OCI-LY3 (cell line): ENCODE data around the gene WDR86.

Experiments used
- H2AFZ ChIP-seq: fragments of 200-600, 300-600 bp; shearing (Covaris generic); 2 replicates; pipeline ENCODE4 v1.6.0; 2014; ENCODE audit warnings: antibody characterized with exemption, low read depth, low read length
- H3K27ac ChIP-seq: fragments of 200-600, 300-600 bp; sonication (generic); 2 replicates; pipeline ENCODE4 v1.5.1; 2014; ENCODE audit warnings: mild to moderate bottlenecking, low read length, moderate library complexity, mixed read lengths
- H3K27me3 ChIP-seq: fragments of 200-600, 300-600 bp; sonication (generic); 2 replicates; pipeline ENCODE4 v1.6.1; 2014; ENCODE audit warnings: low read depth, low read length, mixed read lengths
- H3K36me3 ChIP-seq: fragments of 200-600, 300-600 bp; sonication (generic); replicated peaks from 2 replicates; pipeline ENCODE3; 2014; ENCODE audit warnings: low read depth, low read length, mixed read lengths
- H3K4me1 ChIP-seq: fragments of 300-600, 200-600 bp; sonication (generic); 2 replicates; pipeline ENCODE4 v1.6.1; 2014; ENCODE audit warnings: low read length, mixed read lengths
- H3K4me2 ChIP-seq: fragments of 200-600, 300-600 bp; sonication (generic); 2 replicates; pipeline ENCODE4 v1.6.1; 2014; ENCODE audit warnings: low read length, mixed read lengths
- H3K4me3 ChIP-seq: fragments of 300-600, 200-600 bp; sonication (generic); 2 replicates; pipeline ENCODE4 v1.5.1; 2014; ENCODE audit warnings: antibody characterized with exemption, mild to moderate bottlenecking, low read length, moderate library complexity
- H3K79me2 ChIP-seq: fragments of 300-600, 200-600 bp; shearing (Covaris generic); 2 replicates; pipeline ENCODE4 v1.6.1; 2014; ENCODE audit warnings: mild to moderate bottlenecking, low read length, mixed read lengths
- H3K9ac ChIP-seq: fragments of 300-600, 200-600 bp; shearing (Covaris generic); 2 replicates; pipeline ENCODE4 v1.6.0; 2014; ENCODE audit warnings: mild to moderate bottlenecking, low read length, moderate library complexity
- H3K9me3 ChIP-seq: fragments of 200-600, 300-600 bp; shearing (Covaris generic); 2 replicates; pipeline ENCODE4 v1.6.1; 2014; ENCODE audit warnings: low read length, mixed read lengths; ENCODE audit not compliant: insufficient read depth
- H4K20me1 ChIP-seq: fragments of 200-600, 300-600 bp; sonication (generic); 2 replicates; pipeline ENCODE4 v1.6.1; 2016; ENCODE audit warnings: low read length, mixed read lengths; ENCODE audit not compliant: insufficient read depth
- CTCF ChIP-seq: fragments of 200-600, 300-600 bp; sonication (generic); IDR thresholded peaks from 2 replicates; pipeline ENCODE4 v1.5.1; 2014; ENCODE audit warnings: antibody characterized with exemption, low read length, low read depth
- EZH2phosphoT487 ChIP-seq: fragments of 200-600 bp; shearing (Covaris generic); IDR thresholded peaks from 2 replicates; pipeline ENCODE4 v1.6.1; 2018; ENCODE audit warnings: antibody characterized with exemption, mixed run types, low read depth

WDR86 gene

GRCh38 chr7:151405056-151405455 is 4.8 kb downstream of the WDR86 start:
- H3K9ac ChIP-seq: no peak overlapping the region
- TF ChIP-seq EZH2phosphoT487: no peak
- TF ChIP-seq CTCF: no peak
- no peak overlapping the region for H2AFZ ChIP-seq
- H3K4me2 ChIP-seq: no peak overlapping the region
- peaks cover 11% of the 10 kb centered on the region for H3K4me1 ChIP-seq
- H3K36me3 ChIP-seq: no peaks in the 10 kb centered on the region
- no peaks in the 10 kb centered on the region for H3K9me3 ChIP-seq
- peaks cover 3% of the 10 kb centered on the region; the same call in 1 of the 2 replicates for H4K20me1 ChIP-seq
- peaks cover 26% of the 10 kb centered on the region for H3K27me3 ChIP-seq
- H3K79me2 ChIP-seq: no peaks in the 10 kb centered on the region
- no peak overlapping the region for H3K4me3 ChIP-seq
- no peak overlapping the region for H3K27ac ChIP-seq

GRCh38 chr7:151404216-151405011 is 5.4 kb downstream of the WDR86 start:
- H3K9ac ChIP-seq: no peak overlapping the region
- H3K36me3 ChIP-seq: no peaks in the 10 kb centered on the region
- peaks cover 26% of the 10 kb centered on the region for H3K27me3 ChIP-seq
- no peak overlapping the region for H3K27ac ChIP-seq
- no peak overlapping the region for H2AFZ ChIP-seq
- H3K4me1 ChIP-seq: peaks cover 14% of the 10 kb centered on the region
- peaks cover 3% of the 10 kb centered on the region; the same call in 1 of the 2 replicates for H4K20me1 ChIP-seq
- H3K9me3 ChIP-seq: no peaks in the 10 kb centered on the region
- H3K4me2 ChIP-seq: no peak overlapping the region
- no peak overlapping the region for H3K4me3 ChIP-seq
- TF ChIP-seq CTCF (no peak), EZH2phosphoT487 (no peak)
- no peaks in the 10 kb centered on the region for H3K79me2 ChIP-seq

DNA sequence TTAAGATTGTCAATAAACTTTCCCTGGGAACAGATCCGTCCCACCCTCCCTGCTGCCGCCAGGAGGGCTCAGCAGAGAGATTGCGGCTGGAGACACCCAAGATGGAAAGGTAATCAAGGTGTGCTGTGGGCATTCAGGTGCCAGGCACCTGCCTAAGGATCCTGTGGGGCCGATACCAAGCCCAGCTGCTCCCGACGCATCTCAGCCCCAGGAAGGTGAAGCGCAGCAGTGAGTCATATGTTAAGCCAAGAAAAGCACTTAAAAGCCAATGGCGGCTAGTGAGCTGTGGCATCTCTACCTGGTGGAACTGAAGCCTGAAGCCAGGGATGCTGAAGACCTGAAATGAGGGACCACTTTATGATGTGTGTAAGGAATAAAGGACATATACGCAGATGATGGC is 6.1 kb downstream of the WDR86 start:
- Histone ChIP-seq H3K4me3 (no peak overlapping the region), H3K9me3 (no peaks in the 10 kb centered on the region), H4K20me1 (peaks cover 3% of the 10 kb centered on the region; the same call in 1 of the 2 replicates), H3K27me3 (peaks cover 26% of the 10 kb centered on the region), H3K4me1 (peaks cover 14% of the 10 kb centered on the region), H2AFZ (no peak overlapping the region), H3K79me2 (no peaks in the 10 kb centered on the region), H3K36me3 (no peaks in the 10 kb centered on the region), H3K9ac (no peak overlapping the region), H3K4me2 (no peak overlapping the region), H3K27ac (no peak overlapping the region)
- no peak for TF ChIP-seq EZH2phosphoT487
- no peak for TF ChIP-seq CTCF

DNA sequence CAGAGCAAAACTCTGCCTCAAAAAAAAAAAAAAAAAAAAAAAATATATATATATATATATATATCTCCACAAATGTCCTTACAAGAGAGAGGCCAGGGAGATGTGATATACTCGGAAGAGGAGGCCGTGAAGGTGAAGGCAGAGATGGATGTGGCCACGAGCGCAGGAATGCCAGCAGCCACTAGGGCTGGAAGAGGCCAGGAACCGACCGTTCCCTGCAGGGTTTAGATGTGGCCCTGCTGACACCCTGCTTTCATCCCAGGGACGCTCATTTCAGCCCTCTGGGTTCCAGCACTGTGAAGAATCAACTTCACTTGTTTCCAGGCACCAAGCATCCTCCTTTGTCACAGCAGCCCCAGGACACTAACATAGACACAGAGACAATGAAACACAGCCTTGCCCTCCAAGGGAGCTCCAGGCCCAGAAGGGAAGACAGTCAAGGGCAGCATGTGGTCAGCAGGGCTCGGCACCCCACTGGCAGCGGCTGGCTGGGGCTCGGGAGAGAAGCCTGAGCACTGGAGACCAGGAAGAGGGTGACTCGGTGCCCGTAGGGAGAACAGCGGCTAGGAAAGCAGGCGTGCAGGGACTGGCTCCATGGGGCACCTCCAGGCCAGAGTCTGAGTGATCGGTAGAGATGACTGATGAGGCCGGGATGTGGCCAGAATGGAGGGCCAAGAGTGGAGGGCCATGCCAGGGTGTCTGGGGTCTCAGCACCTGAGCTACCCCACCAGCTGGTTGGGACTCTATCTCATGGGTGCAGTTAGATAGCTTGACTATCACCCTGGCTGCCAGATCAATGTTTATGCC is 7.6 kb downstream of the WDR86 start:
- no peaks in the 10 kb centered on the region for H3K9me3 ChIP-seq
- no peak overlapping the region for H2AFZ ChIP-seq
- no peaks in the 10 kb centered on the region for H3K36me3 ChIP-seq
- H3K9ac ChIP-seq: no peak overlapping the region
- no peak overlapping the region for H3K4me3 ChIP-seq
- H3K79me2 ChIP-seq: no peaks in the 10 kb centered on the region
- peaks cover 3% of the 10 kb centered on the region; the same call in 1 of the 2 replicates for H4K20me1 ChIP-seq
- TF ChIP-seq CTCF (no peak), EZH2phosphoT487 (no peak)
- H3K4me1 ChIP-seq: peaks cover 14% of the 10 kb centered on the region
- H3K27me3 ChIP-seq: peaks cover 26% of the 10 kb centered on the region
- H3K4me2 ChIP-seq: no peak overlapping the region
- H3K27ac ChIP-seq: no peak overlapping the region
